A549 treated with dexamethasone at 1 μM for 4 hours (cell line): Measurements from ENCODE around the gene RNF31. TPM values are rescaled to one million over a fixed set of nuclear protein-coding genes. Genes with fewer than 3 reads are reported as not detected.

Experiments used
- total RNA-seq: library from RNA; stranded (reverse); fragments of 200-300 nt; extraction: Qiagen RNA extraction; gene quantifications from 5 replicates; pipeline ENCODE4 v1.2.3, GENCODE V29; 2022

The RNF31 gene
- total RNA-seq: 22.5 to 40.0 TPM (median 36.1 TPM) in 5 replicates

GRCh38 chr14:24146978-24147760 lies at the start of gene RNF31:
Gene RNF31, plus strand, starts transcription at chr14:24147498. Its CDS starts 201 bp downstream, at chr14:24147699.

GRCh38 chr14:24114532-24115421 lies 32.5 kb upstream of the RNF31 start, which contains the start of the genes DCAF11 and NRL:
Gene DCAF11, plus strand, starts transcription at chr14:24114777. Its CDS starts 818 bp downstream, at chr14:24115595.
Gene NRL, minus strand, starts transcription at chr14:24114949. Its CDS starts 32,101 bp downstream, at chr14:24082848.

GRCh38 chr14:24130380-24130716 lies 16.9 kb upstream of the RNF31 start, which contains the start of gene FITM1:
Gene FITM1, plus strand, starts transcription at chr14:24130659. Its CDS starts 905 bp downstream, at chr14:24131564.

GRCh38 chr14:24135834-24136683 lies 11.2 kb upstream of the RNF31 start, which contains the start of gene PSME1:
Gene PSME1, plus strand, starts transcription at chr14:24136194. Its CDS starts 69 bp downstream, at chr14:24136263.

GRCh38 chr14:24141097-24141880 lies 6.0 kb upstream of the RNF31 start, which contains the start of gene EMC9:
Gene EMC9, minus strand, starts transcription at chr14:24141591. Its CDS starts 287 bp downstream, at chr14:24141304.

GRCh38 chr14:24146453-24146977 lies 783 bp upstream of the RNF31 start, which contains the start of gene PSME2:
Gene PSME2, minus strand, starts transcription at chr14:24146610. Its CDS starts 29 bp downstream, at chr14:24146581.

GRCh38 chr14:24160850-24161804 lies 13.8 kb downstream of the RNF31 start, which contains the start of gene IRF9:
Gene IRF9, plus strand, starts transcription at chr14:24161265. Its CDS starts 880 bp downstream, at chr14:24162145.

GRCh38 chr14:24171422-24172260 lies 24.3 kb downstream of the RNF31 start, which contains the start of gene REC8:
Gene REC8, plus strand, starts transcription at chr14:24172080. Its CDS starts 473 bp downstream, at chr14:24172553.

GRCh38 chr14:24188251-24189058 lies 41.2 kb downstream of the RNF31 start, which contains the start of gene IPO4:
Gene IPO4, minus strand, starts transcription at chr14:24188816. Its CDS starts 29 bp downstream, at chr14:24188787.

GRCh38 chr14:24195186-24196070 lies 48.1 kb downstream of the RNF31 start, which contains the start of gene TM9SF1:
Gene TM9SF1, minus strand, starts transcription at chr14:24195441. Its CDS starts 422 bp downstream, at chr14:24195019.

Other genes starting within 250 kb of the RNF31 start
- 45.2 to 49.2 TPM (median 47.5 TPM) in 5 replicates for gene DHRS4, start 193.7 kb upstream of the RNF31 start, total RNA-seq
- gene DHRS4L2, start 158.6 kb upstream of the RNF31 start, total RNA-seq: 21.1 to 36.7 TPM (median 31.9 TPM) in 5 replicates
- gene CARMIL3, start 95.5 kb upstream of the RNF31 start, total RNA-seq: 0.29 to 0.86 TPM (median 0.53 TPM) in 5 replicates
- gene CPNE6, start 75.9 kb upstream of the RNF31 start, total RNA-seq: 0.06 to 0.34 TPM (median 0.13 TPM) in 5 replicates
- gene PCK2, start 53.2 kb upstream of the RNF31 start, total RNA-seq: 15.7 to 23.6 TPM (median 21.3 TPM) in 5 replicates
- 21.0 to 23.9 TPM (median 22.6 TPM) in 5 replicates for gene DCAF11, start 32.7 kb upstream of the RNF31 start, total RNA-seq
- gene NRL, start 32.5 kb upstream of the RNF31 start, total RNA-seq: 0.60 to 1.2 TPM (median 0.86 TPM) in 5 replicates
- 0.09 to 0.16 TPM (median 0.14 TPM) in 3 of 5 replicates, not detected in the others for gene FITM1, start 16.8 kb upstream of the RNF31 start, total RNA-seq
- 138 to 176 TPM (median 145 TPM) in 5 replicates for gene PSME1, start 11.3 kb upstream of the RNF31 start, total RNA-seq
- 47.5 to 52.9 TPM (median 49.0 TPM) in 5 replicates for gene EMC9, start 5.9 kb upstream of the RNF31 start, total RNA-seq
- gene PSME2, start 888 bp upstream of the RNF31 start, total RNA-seq: 137 to 183 TPM (median 150 TPM) in 5 replicates
- gene IRF9, start 13.8 kb downstream of the RNF31 start, total RNA-seq: 15.8 to 20.8 TPM (median 16.9 TPM) in 5 replicates
- gene REC8, start 24.6 kb downstream of the RNF31 start, total RNA-seq: 2.7 to 6.1 TPM (median 3.4 TPM) in 5 replicates
- gene IPO4, start 41.3 kb downstream of the RNF31 start, total RNA-seq: 68.8 to 105 TPM (median 97.4 TPM) in 5 replicates
- gene TM9SF1, start 47.9 kb downstream of the RNF31 start, total RNA-seq: 58.4 to 67.4 TPM (median 65.1 TPM) in 5 replicates
- gene TSSK4, start 58.2 kb downstream of the RNF31 start, total RNA-seq: not detected in 5 replicates
- gene CHMP4A, start 66.0 kb downstream of the RNF31 start, total RNA-seq: 81.0 to 115 TPM (median 82.9 TPM) in 5 replicates
- 23.3 to 28.2 TPM (median 26.8 TPM) in 5 replicates for gene MDP1, start 68.6 kb downstream of the RNF31 start, total RNA-seq
- 414 to 527 TPM (median 420 TPM) in 5 replicates for gene NEDD8, start 84.9 kb downstream of the RNF31 start, total RNA-seq
- 52.0 to 70.3 TPM (median 55.1 TPM) in 5 replicates for gene GMPR2, start 85.4 kb downstream of the RNF31 start, total RNA-seq
- 30.5 to 38.0 TPM (median 34.9 TPM) in 5 replicates for gene TINF2, start 95.1 kb downstream of the RNF31 start, total RNA-seq
- gene TGM1, start 115.7 kb downstream of the RNF31 start, total RNA-seq: 0.82 to 1.4 TPM (median 1.1 TPM) in 5 replicates
- gene RABGGTA, start 124.1 kb downstream of the RNF31 start, total RNA-seq: 13.5 to 15.8 TPM (median 14.7 TPM) in 5 replicates
- gene DHRS1, start 152.3 kb downstream of the RNF31 start, total RNA-seq: 9.3 to 12.6 TPM (median 11.1 TPM) in 5 replicates
- gene NOP9, start 152.4 kb downstream of the RNF31 start, total RNA-seq: 12.5 to 17.2 TPM (median 17.2 TPM) in 5 replicates
- 0.12 to 0.32 TPM (median 0.14 TPM) in 4 of 5 replicates, not detected in the other for gene CIDEB, start 160.5 kb downstream of the RNF31 start, total RNA-seq
- gene LTB4R2, start 162.6 kb downstream of the RNF31 start, total RNA-seq: 1.3 to 5.0 TPM (median 3.6 TPM) in 5 replicates
- gene LTB4R, start 164.0 kb downstream of the RNF31 start, total RNA-seq: 2.7 to 6.5 TPM (median 4.3 TPM) in 5 replicates
- 0.08 TPM in 1 of 5 replicates, not detected in the others for gene ADCY4, start 187.6 kb downstream of the RNF31 start, total RNA-seq
- gene RIPK3, start 192.5 kb downstream of the RNF31 start, total RNA-seq: 0.09 TPM in 1 of 5 replicates, not detected in the others
- gene NFATC4, start 220.7 kb downstream of the RNF31 start, total RNA-seq: 0.09 to 0.28 TPM (median 0.15 TPM) in 5 replicates